HG03280 (cell line): ENCODE data around the gene KIF9.
"Not testable (repeated sequence)": the region's sequence is repeated elsewhere in the genome, so short reads cannot be mapped to it uniquely, and the experiment has no call there.

Source experiments
- ATAC-seq: cut with Tn5 transposase; IDR thresholded peaks from one replicate; pipeline ENCODE4 v1.9.1; 2021; ENCODE audit warnings: mild to moderate bottlenecking, moderate library complexity; ENCODE audit not compliant: unreplicated experiment

KIF9 gene

GRCh38 chr3:47295322-47295721, 12.7 kb upstream of the KIF9 start:
- ATAC-seq: no peak

- ATAC-seq: no peak
These were observed 11.8 kb upstream of the KIF9 start for GRCh38 chr3:47294392-47294791.

GRCh38 chr3:47293822-47294221, 11.2 kb upstream of the KIF9 start:
- ATAC-seq: no peak

- ATAC-seq: not testable (repeated sequence)
These were observed 9.3 kb upstream of the KIF9 start for GRCh38 chr3:47291754-47292420.

- no peak for ATAC-seq
These were observed 8.7 kb upstream of the KIF9 start for GRCh38 chr3:47291158-47291753.

GRCh38 chr3:47288966-47289910, 6.6 kb upstream of the KIF9 start:
- no peak for ATAC-seq

GRCh38 chr3:47283591-47284364, 1.2 kb upstream of the KIF9 start:
- no peak for ATAC-seq

- no peak for ATAC-seq
These were observed 566 bp upstream of the KIF9 start for GRCh38 chr3:47283193-47283537.

- ATAC-seq: no peak
These were observed 2.1 kb downstream of the KIF9 start for GRCh38 chr3:47280519-47280918.

- no peak for ATAC-seq
These were observed 6.0 kb downstream of the KIF9 start for GRCh38 chr3:47276558-47276957.

- no peak for ATAC-seq
These were observed 7.9 kb downstream of the KIF9 start for GRCh38 chr3:47274652-47275051.

- no peak for ATAC-seq
These were observed 9.0 kb downstream of the KIF9 start for GRCh38 chr3:47273564-47273963.

- ATAC-seq: no peak
These were observed 12.1 kb downstream of the KIF9 start for GRCh38 chr3:47270526-47270925.

- no peak for ATAC-seq
These were observed 15.1 kb downstream of the KIF9 start for GRCh38 chr3:47267490-47267824.

- ATAC-seq: no peak
These were observed 15.7 kb downstream of the KIF9 start for GRCh38 chr3:47266709-47267489.

- ATAC-seq: no peak
These were observed 16.7 kb downstream of the KIF9 start for GRCh38 chr3:47265725-47266428.

GRCh38 chr3:47265008-47265407, 17.6 kb downstream of the KIF9 start:
- ATAC-seq: no peak

- no peak for ATAC-seq
These were observed 21.3 kb downstream of the KIF9 start for GRCh38 chr3:47261301-47261700.

GRCh38 chr3:47260605-47261004, 22.0 kb downstream of the KIF9 start:
- no peak for ATAC-seq

GRCh38 chr3:47259114-47259513, 23.5 kb downstream of the KIF9 start:
- no peak for ATAC-seq
